ENCODE data around the gene COLEC11.
"Not testable (repeated sequence)": the region's sequence is repeated elsewhere in the genome, so short reads cannot be mapped to it uniquely, and the experiment has no call there.

The COLEC11 gene

DNA sequence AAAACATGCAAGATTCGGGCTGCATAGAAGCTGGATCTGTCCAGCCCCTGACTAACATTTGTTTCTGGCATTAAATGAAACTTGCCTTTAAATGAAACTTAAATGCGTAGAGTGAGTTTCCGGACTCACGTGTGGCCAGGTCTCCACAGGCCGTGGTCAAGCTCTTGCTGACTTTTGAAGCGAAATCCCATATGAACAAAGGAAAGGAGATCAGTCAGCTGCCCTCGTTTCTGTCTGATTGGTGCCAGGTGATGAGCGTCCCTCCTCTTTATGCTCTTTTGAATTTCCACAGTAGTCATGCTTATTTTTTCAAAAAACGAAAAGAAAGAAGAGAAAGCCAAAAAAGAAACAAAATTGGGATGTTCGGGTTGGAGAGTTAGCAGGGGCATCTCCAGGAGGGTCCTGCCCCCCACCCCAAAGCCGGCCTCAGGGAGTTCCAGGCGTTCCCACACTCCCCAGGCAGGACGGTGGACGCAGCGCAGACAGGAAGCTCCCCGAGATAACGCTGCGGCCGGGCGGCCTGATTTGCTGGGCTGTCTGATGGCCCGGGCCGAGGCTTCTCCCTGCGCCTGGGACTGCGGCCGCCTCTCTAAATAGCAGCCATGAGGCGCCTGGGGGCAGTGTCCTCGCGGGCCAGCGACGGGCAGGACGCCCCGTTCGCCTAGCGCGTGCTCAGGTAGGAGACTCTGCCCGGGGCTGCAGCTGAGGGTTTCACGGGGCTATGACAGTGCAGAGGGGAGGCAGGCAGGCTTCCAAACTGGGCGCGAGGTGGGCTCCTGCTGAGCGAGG is at the start of gene COLEC11:
COLEC11 (plus strand) TSS at position 620 of the 789 bp plus-strand sequence. CDS start 9,229 bp downstream, outside the sequence.
- DNase-seq, result no peak

DNA sequence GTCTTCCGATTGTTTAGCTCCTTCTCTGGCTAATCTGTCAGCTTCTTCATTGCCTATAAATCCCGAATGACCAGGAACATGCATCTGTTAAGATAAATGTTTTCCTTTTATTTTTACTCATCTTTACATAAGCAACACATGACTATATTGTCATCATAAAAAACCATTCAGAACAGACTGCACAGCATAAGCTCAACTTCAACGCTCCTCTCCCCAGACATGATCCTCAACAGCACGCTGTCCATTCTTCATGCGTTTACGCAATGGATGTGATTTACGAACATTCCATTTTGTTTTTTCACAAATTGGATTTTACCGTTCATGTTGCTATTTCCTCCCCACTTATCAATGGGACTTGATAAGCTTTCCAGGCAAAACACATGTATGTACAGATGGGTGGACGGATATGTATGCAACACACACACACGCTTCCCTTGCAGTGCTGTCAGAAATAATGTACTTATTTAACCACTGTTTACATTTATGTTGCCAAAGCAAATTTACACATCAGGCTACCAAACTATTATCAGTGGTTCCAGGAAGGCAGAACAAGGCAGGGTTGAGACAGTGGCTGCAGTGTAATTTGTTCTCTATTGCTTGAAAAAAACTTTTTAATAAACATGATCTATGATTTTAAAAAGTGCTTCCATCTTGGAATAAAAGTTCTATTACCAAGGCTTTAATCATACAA is 49.0 kb upstream of the COLEC11 start:
- DNase-seq, result no peak

DNA sequence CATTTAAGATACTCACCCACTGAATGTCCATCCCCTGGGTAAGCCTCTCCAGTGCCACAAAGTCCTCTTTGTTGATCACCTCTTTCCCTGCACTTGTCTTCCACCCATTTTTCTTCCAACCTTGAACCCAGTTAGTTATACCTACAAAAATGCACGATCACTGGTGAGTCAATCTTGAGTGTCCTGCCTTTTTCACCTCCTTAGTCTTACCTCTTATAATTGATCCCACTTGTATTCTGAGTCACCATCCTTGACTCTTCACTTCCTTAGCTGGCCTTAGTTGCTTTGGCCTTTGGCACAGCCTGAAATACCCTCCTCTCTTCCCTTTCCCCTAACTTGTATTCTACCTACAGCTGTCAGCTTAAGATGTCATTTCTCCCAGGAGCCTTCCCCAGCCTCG is 47.0 kb upstream of the COLEC11 start:
- no peak for DNase-seq

DNA sequence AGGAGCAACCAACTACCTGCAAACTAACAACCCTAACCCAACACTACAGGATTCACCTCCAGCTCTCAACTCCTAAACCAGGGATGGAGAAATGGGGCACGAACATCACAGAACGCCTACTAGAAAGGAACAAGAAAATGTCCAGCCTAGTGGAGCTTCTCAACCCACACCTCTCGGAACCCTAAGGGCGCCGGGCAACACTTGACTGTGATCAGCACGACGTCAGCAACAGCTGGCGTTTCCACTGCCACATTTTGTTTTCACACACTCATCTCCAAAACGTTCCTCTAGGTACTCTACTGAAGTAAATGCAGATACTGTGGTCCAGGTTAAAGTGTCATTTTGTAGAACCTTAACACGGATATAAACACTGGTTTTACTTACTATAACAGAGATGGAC is 41.0 kb upstream of the COLEC11 start:
- DNase-seq, result no peak

DNA sequence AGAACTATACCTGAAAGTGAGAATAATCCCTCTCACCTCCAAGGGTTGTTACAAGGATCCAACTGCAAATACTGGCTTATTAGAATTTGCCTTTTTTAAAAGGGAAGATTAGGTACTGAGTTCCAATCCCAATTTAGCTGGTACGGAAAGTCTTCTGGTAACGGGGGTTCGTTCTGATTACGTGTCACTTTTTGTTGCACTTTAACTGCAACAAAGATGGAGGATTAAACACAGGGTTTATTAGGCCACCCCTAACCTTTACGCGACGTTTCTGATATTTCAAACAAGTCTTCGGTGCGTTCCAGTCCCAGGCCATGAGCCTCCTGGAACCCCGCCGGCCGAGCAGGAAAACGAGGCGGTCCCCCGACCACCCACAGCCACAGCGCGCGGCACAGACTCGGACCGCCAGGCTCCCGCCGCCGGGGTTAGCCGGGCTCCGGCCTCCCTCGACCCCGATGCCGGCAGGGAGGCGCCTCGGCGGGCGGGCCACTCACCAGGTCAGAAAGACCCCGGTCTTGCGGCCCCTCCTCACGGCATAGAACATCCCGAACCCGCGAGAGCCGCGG is 37.2 kb upstream of the COLEC11 start:
- DNase-seq, result no peak

GRCh38 chr2:3558205-3559014 is 36.5 kb upstream of the COLEC11 start, which contains the start of gene RNASEH1:
TSS of gene RNASEH1 (minus strand) at chr2:3558333. CDS start at chr2:3558260, 73 bp downstream.
- peak; percentile 100 for DNase-seq

DNA sequence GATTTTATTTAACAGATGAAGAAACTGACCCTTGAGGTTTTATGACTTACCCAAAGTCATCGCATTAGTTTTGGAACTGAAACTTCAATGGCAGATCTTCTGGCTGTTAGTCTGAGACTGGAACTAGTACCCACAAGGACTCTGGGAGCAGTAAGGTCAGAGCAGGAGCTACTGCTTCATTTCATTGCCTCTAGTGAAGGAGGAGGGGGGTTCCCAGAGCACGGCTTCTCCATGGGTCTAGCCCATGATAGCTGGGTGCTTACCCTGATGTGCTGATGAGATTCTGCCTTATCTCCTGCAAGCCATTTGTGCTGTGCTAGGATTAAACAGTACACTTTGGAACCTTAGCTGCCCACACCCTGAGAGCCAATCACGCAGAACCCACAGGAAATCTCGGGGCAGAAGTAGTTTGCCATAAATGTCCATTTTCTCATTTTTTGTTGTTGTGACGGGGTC is 31.4 kb upstream of the COLEC11 start:
- no peak for DNase-seq

DNA sequence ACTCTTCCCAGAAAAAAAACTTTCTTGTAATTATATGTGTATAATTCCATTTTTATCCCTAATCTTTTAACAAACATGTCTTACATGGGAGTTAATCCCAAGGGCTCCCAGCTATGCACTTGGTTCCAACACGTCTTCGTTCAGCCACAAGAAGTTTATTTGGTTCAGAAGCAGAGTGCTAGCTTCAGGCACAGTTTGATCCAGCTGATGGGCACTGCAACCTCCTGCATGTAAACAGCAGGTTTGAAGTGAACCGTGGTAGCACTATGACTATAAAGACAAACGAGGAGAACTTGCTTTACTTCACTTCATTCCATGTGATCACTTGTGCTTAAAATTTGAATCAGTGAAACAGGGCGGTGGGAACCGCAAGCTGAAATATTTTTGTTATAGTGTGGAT is 29.8 kb upstream of the COLEC11 start:
- DNase-seq, result no peak

GRCh38 chr2:3566806-3567205 is 28.1 kb upstream of the COLEC11 start:
- DNase-seq, result no peak

- DNase-seq, result not testable (repeated sequence)
These were observed 25.3 kb upstream of the COLEC11 start for GRCh38 chr2:3569656-3570055.

- peak; percentile 46 for DNase-seq
These were observed 23.6 kb upstream of the COLEC11 start for GRCh38 chr2:3571284-3571683.

GRCh38 chr2:3572620-3573019 is 22.3 kb upstream of the COLEC11 start:
- peak; percentile 32 for DNase-seq

DNA sequence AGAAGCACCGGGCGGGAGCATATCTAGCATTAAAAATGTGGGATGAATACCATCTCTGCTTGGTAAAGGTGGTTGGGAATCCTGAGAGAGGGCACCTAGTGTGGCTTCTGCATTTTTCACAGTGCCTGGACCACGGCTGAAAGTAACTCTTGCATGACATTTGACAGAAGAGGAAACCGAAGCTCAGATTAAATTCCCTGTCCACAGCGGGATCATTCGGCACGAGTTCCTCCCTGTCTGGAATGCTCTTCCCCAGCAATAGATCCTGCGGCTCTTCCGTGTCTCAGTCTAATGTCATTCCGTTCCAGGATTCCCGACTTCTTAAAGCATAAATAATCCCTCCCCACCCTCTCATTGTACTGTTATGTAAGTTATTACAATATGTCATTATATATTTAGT is 20.8 kb upstream of the COLEC11 start:
- DNase-seq, result no peak

DNA sequence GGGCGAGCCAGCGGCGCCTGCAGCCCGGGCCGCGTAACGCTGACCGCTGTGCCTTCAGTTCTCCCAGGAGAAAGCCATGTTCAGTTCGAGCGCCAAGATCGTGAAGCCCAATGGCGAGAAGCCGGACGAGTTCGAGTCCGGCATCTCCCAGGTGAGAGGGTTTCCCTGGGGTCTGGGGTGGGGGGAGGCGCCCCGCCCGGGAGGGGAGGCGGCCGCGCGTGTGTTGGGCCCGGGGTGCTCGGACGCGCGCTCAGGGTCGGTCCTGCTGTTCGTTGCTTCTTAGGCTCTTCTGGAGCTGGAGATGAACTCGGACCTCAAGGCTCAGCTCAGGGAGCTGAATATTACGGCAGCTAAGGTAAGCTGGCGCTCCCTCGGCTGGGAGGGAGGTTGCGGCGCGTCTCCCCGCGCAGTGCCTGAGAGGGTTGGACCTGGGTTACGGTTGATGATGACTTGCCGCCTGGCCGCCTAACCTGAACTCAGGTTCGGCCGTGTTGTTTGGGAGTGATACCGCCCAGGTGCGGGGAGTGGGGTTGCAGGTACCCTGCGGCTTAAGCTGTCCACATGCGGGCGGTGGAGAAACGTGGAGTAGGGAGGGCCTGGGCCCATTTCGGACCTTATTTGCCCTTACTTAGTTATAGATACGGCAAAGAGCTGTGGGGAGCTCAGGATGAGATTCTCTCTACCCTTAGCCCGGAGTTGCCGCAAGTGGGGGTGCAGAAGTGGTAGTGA is 19.2 kb upstream of the COLEC11 start:
- peak; percentile 54 for DNase-seq

GRCh38 chr2:3576263-3576630 is 18.7 kb upstream of the COLEC11 start:
- DNase-seq, result not testable (repeated sequence)

DNA sequence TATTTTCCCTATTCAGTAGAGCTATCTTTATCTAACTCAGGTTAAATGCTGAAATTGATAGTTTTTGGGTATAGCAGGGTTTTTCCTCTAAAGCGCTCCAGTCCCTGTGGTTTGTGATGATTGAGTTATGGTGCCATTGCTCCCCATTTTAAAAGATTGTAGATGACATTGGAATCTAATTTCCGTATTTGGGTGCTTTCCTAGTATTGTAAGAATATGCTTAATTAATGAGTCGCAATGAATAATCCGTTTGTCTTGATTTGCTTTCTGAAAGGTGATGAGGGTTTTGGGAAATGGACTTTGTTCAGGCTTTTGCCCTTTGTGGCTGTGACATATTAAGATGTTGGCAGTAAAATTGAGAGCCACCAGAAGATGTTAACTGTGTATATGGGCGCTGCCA is 15.9 kb upstream of the COLEC11 start:
- DNase-seq, result no peak

GRCh38 chr2:3580449-3580848 is 14.5 kb upstream of the COLEC11 start:
- no peak for DNase-seq

- peak; percentile 56 for DNase-seq
These were observed 13.3 kb upstream of the COLEC11 start for GRCh38 chr2:3581367-3582262.

DNA sequence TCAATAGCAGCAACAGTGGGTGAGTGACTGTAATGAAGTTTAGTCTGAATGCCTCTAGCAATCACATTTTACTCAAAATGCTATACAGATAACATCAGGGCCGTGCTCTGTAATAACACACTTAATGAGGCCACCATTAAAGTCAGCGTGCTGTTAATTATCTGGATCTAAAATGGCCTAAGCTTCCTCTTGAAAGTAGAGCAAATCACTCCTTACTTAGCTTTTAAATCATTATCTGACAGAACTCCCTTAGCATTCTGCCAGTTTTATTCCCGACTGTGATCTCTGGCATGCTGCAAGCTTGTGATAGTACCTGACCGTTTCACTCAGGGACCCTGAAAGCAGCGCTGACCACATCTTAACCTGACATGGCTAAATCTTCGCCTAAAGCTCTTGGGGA is 10.8 kb upstream of the COLEC11 start:
- DNase-seq, result no peak

GRCh38 chr2:3584608-3585260 is 10.2 kb upstream of the COLEC11 start:
- no peak for DNase-seq
